ENCODE measurements around the gene PHTF2.

- TF ChIP-seq CTCF (IDR thresholded peaks at IDR 0.05) (no peak), POLR2A (IDR thresholded peaks at IDR 0.05) (no peak)
Observed at GRCh38 chr7:77899516-77899915, 100.9 kb downstream of the PHTF2 start.
